HepG2 (cell line): ENCODE results near the gene ENO2. TPM values are rescaled to one million over a fixed set of nuclear protein-coding genes. Genes with fewer than 3 reads are reported as not detected.

Experiments
- ATAC-seq: fragments of 200-7000 bp; cut with Tn5 transposase; 3 replicates; pipeline ENCODE4 v1.9.1; 2020; ENCODE audit warnings: mild to moderate bottlenecking, moderate library complexity
- BruUV-seq: library from RNA; stranded (reverse); fragments of 400-500 nt; replicated peaks from 2 replicates; lab custom pipeline; 2021; lab: Mats Ljungman, UMichigan
- CTCF ChIA-PET: fragments of 300-600 bp; formaldehyde crosslinking; extraction: SDS; loops from one replicate; lab custom pipeline; 2021; ENCODE audit warnings: low total read pairs, inconsistent platforms, low intra/inter-chr PET ratio; lab: Yijun Ruan, JAX
- POLR2A ChIA-PET: fragments of 350-600 bp; sonication (Branson Sonifier 250); formaldehyde crosslinking; loops from one replicate; lab custom pipeline; 2020; ENCODE audit warnings: antibody characterized with exemption, inconsistent platforms; lab: Yijun Ruan, JAX
- DNase-seq: peaks from one replicate; pipeline ENCODE4 v3.0.0-alpha.2; 2015; ENCODE audit warnings: low spot score
- FAIRE-seq: peaks from 3 replicates; lab custom pipeline; 2011; peaks lifted over from hg19 to GRCh38; lab: Jason Lieb, UNC
- H2AFZ ChIP-seq: one replicate; pipeline ENCODE4 v1.6.1; 2011; ENCODE audit warnings: low read length, inconsistent platforms
- H3K27ac ChIP-seq: fragments of 300-600 bp; 3 replicates; pipeline ENCODE4 v1.8.0; 2011; ENCODE audit warnings: mixed run types, mild to moderate bottlenecking, mixed read lengths, low read length, inconsistent platforms; ENCODE audit not compliant: insufficient read depth; ENCODE audit errors: extremely low read length
- H3K27me3 ChIP-seq, 2 experiments: fragments of 200-600 bp in 1 of 2; 2 replicates in 1 of 2; 3 replicates in 1 of 2; pipeline versions ENCODE4 v1.6.0 to v1.8.0; 2011; ENCODE audit warnings: low read length in 2 of 2, mild to moderate bottlenecking in 2 of 2, moderate library complexity in 2 of 2, inconsistent platforms in 1 of 2; ENCODE audit not compliant: insufficient read depth in 2 of 2, control insufficient read depth in 1 of 2
- H3K36me3 ChIP-seq, 2 experiments: fragments of 200-600 bp in 1 of 2; replicated peaks in 1 of 2; 2 replicates in 1 of 2; 3 replicates in 1 of 2; pipeline versions ENCODE4 v1.5.1 to v1.8.0; 2011; ENCODE audit warnings: low read length in 2 of 2, inconsistent platforms in 1 of 2; ENCODE audit not compliant: insufficient read depth in 2 of 2, control insufficient read depth in 1 of 2
- H3K4me1 ChIP-seq: 2 replicates; pipeline ENCODE4 v1.5.1; 2012; ENCODE audit warnings: low read length, inconsistent platforms; ENCODE audit not compliant: insufficient read depth
- H3K4me2 ChIP-seq: 2 replicates; pipeline ENCODE4 v1.6.0; 2011; ENCODE audit warnings: low read depth, low read length, inconsistent platforms
- H3K4me3 ChIP-seq, 3 experiments: fragments of 200-600 bp in 1 of 3; sonication (generic), shearing (Covaris generic) in 1 of 3; replicated peaks in 1 of 3; 2 replicates each; pipeline ENCODE4 v1.5.1; 2011 to 2016; ENCODE audit warnings: low read length in 3 of 3, inconsistent platforms in 2 of 3, low read depth in 2 of 3, mild to moderate bottlenecking in 2 of 3, control low read depth in 1 of 3, mixed read lengths in 1 of 3; ENCODE audit not compliant: insufficient read depth in 1 of 3
- H3K79me2 ChIP-seq: one replicate; pipeline ENCODE4 v1.6.1; 2011; ENCODE audit warnings: low read length, inconsistent platforms; ENCODE audit not compliant: insufficient read depth
- H3K9ac ChIP-seq: 2 replicates; pipeline ENCODE4 v1.6.0; 2011; ENCODE audit warnings: mild to moderate bottlenecking, low read depth, low read length, inconsistent platforms; ENCODE audit not compliant: insufficient read depth
- H3K9me3 ChIP-seq: 2 replicates; pipeline ENCODE4 v1.5.1; 2012; ENCODE audit warnings: mild to moderate bottlenecking, low read length
- H4K20me1 ChIP-seq: 2 replicates; pipeline ENCODE4 v1.6.0; 2011; ENCODE audit warnings: inconsistent platforms, mild to moderate bottlenecking, low read length, moderate library complexity; ENCODE audit not compliant: insufficient read depth
- ASH2L ChIP-seq: fragments of 300-600, 200-600 bp; sonication (generic); IDR thresholded peaks from 2 replicates; pipeline ENCODE4 v1.7.0; 2017; ENCODE audit warnings: low read depth, mild to moderate bottlenecking, moderate library complexity, mixed read lengths, low read length; ENCODE audit not compliant: insufficient read length
- NFYB ChIP-seq: sonication (generic); formaldehyde crosslinking; IDR thresholded peaks from 2 replicates; pipeline ENCODE4 v1.4.0; 2020; ENCODE audit warnings: missing genetic modification reagents
- PBX3 ChIP-seq: sonication (generic); formaldehyde crosslinking; IDR thresholded peaks from 2 replicates; pipeline ENCODE4 v1.8.1; 2023; ENCODE audit warnings: missing genetic modification reagents, inconsistent platforms, borderline replicate concordance
- SP5 ChIP-seq: IDR thresholded peaks from 2 replicates; pipeline ENCODE4 v1.6.1; 2016; ENCODE audit warnings: low read depth, borderline replicate concordance
- TOE1 ChIP-seq: sonication (generic); formaldehyde crosslinking; IDR thresholded peaks from 2 replicates; pipeline ENCODE4 v1.4.0; 2020; ENCODE audit warnings: mild to moderate bottlenecking, missing genetic modification reagents
- WIZ ChIP-seq: sonication (generic); formaldehyde crosslinking; IDR thresholded peaks from 2 replicates; pipeline ENCODE4 v1.5.1; 2020; ENCODE audit warnings: mild to moderate bottlenecking, missing genetic modification reagents
- ZBTB33 ChIP-seq: sonication (generic); formaldehyde crosslinking; IDR thresholded peaks from 2 replicates; pipeline ENCODE4 v1.4.0; 2020; ENCODE audit warnings: missing genetic modification reagents
- ZFP90 ChIP-seq: sonication (generic); formaldehyde crosslinking; IDR thresholded peaks from 2 replicates; pipeline ENCODE4 v1.8.0; 2022; ENCODE audit warnings: missing genetic modification reagents, mild to moderate bottlenecking, inconsistent platforms, borderline replicate concordance
- ZNF337 ChIP-seq: sonication (generic); formaldehyde crosslinking; IDR thresholded peaks from 2 replicates; pipeline ENCODE4 v1.5.1; 2020; ENCODE audit warnings: missing genetic modification reagents, low read depth, mild to moderate bottlenecking, borderline replicate concordance
- ZNF550 ChIP-seq: sonication (generic); formaldehyde crosslinking; IDR thresholded peaks from 2 replicates; pipeline ENCODE4 v1.4.0; 2020; ENCODE audit warnings: mild to moderate bottlenecking, missing genetic modification reagents, borderline replicate concordance
- ZNF883 ChIP-seq: sonication (generic); formaldehyde crosslinking; IDR thresholded peaks from 2 replicates; pipeline ENCODE4 v1.5.1; 2020; ENCODE audit warnings: mild to moderate bottlenecking, missing genetic modification reagents; ENCODE audit errors: not compliant biosample characterization
- WGBS: methylation state at CpG from one replicate; pipeline ENCODE4 v1.1.6; 2017; ENCODE audit warnings: low lambda C conversion rate; 5-methylcytosine and 5-hydroxymethylcytosine counted together
- in situ Hi-C: cut with HindIII; loops from 2 replicates; pipeline ENCODE4 v1.10.0; 2017; ENCODE audit warnings: low pct_unique_long_range_greater_than_20kb; ENCODE audit not compliant: extremely low pct_ligation_motif_present
- intact Hi-C: fragments of 100-400 bp; cut with micrococcal nuclease; formaldehyde crosslinking; loops from one replicate; pipeline ENCODE4 v1.10.0; 2022; ENCODE audit not compliant: unreplicated experiment
- polyA plus RNA-seq, 8 experiments: library from polyadenylated mRNA; depleted of rRNA in 3 of 8; stranded (reverse) in 7 of 8; unstranded in 1 of 8; fragments of >200 nt; fragmentation: Illumina TruSeq in 4 of 8; extraction: Trizol in 4 of 8; gene quantifications; 2 replicates each; pipeline versions ENCODE4 v1.2.1 to v1.2.3, GENCODE V29; 2011 to 2016; ENCODE audit warnings: low read depth in 4 of 8, missing spikeins in 1 of 8, mixed read lengths in 1 of 8; ENCODE audit not compliant: insufficient read depth in 1 of 8
- total RNA-seq, 5 experiments: library from RNA; depleted of rRNA; stranded (reverse); fragments of >200 nt; fragmentation: Illumina TruSeq; extraction: Trizol; gene quantifications; 2 replicates each; pipeline ENCODE4 v1.2.3, GENCODE V29; 2016; ENCODE audit warnings: low read depth in 1 of 5
- TF ChIP-seq, protein P1 (sequence below): sonication (generic); formaldehyde crosslinking; IDR thresholded peaks from one replicate; pipeline ENCODE4 v1.5.1; 2020; ENCODE audit warnings: mild to moderate bottlenecking, missing genetic modification reagents; ENCODE audit errors: not compliant biosample characterization

The ENO2 gene
- total and polyA plus RNA-seq, 2 of the 13 experiments (the other 11 are each of a cell fraction or from before 2014, with no cell fraction given) = 19.3 to 136 TPM

GRCh38 chr12:6866920-6867412, 47.4 kb upstream of the ENO2 start:
- DNase-seq (no peak), ATAC-seq (peak; percentile 10), FAIRE-seq (no peak)
- no TSS peak for BruUV-seq
- Histone ChIP-seq H3K27ac (no peak overlapping the region), H4K20me1 (peaks cover 41% of the 10 kb centered on the region), H3K9me3 (no peaks in the 10 kb centered on the region), H3K4me3 (peak overlapping the region; percentile 59 to 92 (median 88); a peak in 5 of 6 replicates), H3K36me3 (peaks cover 18 to 39% of the 10 kb centered on the region in 2 experiments), H3K79me2 (peaks cover 29% of the 10 kb centered on the region), H3K27me3 (no peaks in the 10 kb centered on the region; a peak in 1 of 5 replicates), H3K4me2 (peak overlapping the region; percentile 98), H2AFZ (no peak overlapping the region), H3K9ac (peak overlapping the region; percentile 69), H3K4me1 (peaks cover 43% of the 10 kb centered on the region)
- WGBS = no CpG with 5 or more reads among the region's 33 CpGs
- ChIA-PET CTCF (no interaction called here), POLR2A (interaction anchor here (0.9 to 6.0 kb wide), 12 partner anchors 10 to 178 kb away, joined by 3 to 132 read pairs (median 6); partner anchors contain the start of genes C12orf57, CDCA3, MLF2 and RNU7-1)
- intact Hi-C loops = no loop called here
- in situ Hi-C loops = no loop called here
- TF ChIP-seq SP5 (CRISPR knock-in tag) (no peak), ZNF883 (CRISPR knock-in tag) (peak; percentile 17), PBX3 (CRISPR knock-in tag) (no peak), WIZ (CRISPR knock-in tag) (0 out of 2 replicates have a peak, but pooled peaks have one; percentile 13), ZBTB33 (CRISPR knock-in tag) (peak; percentile 68), NFYB (CRISPR knock-in tag) (peak; percentile 9; the same call in 1 of the 2 replicates), ZFP90 (CRISPR knock-in tag) (no peak), ZNF550 (CRISPR knock-in tag) (no peak), ZNF337 (CRISPR knock-in tag) (peak; percentile 1; the same call in 1 of the 2 replicates), TOE1 (CRISPR knock-in tag) (no peak), ASH2L (peak; percentile 32)
- TF ChIP-seq, protein P1, sequence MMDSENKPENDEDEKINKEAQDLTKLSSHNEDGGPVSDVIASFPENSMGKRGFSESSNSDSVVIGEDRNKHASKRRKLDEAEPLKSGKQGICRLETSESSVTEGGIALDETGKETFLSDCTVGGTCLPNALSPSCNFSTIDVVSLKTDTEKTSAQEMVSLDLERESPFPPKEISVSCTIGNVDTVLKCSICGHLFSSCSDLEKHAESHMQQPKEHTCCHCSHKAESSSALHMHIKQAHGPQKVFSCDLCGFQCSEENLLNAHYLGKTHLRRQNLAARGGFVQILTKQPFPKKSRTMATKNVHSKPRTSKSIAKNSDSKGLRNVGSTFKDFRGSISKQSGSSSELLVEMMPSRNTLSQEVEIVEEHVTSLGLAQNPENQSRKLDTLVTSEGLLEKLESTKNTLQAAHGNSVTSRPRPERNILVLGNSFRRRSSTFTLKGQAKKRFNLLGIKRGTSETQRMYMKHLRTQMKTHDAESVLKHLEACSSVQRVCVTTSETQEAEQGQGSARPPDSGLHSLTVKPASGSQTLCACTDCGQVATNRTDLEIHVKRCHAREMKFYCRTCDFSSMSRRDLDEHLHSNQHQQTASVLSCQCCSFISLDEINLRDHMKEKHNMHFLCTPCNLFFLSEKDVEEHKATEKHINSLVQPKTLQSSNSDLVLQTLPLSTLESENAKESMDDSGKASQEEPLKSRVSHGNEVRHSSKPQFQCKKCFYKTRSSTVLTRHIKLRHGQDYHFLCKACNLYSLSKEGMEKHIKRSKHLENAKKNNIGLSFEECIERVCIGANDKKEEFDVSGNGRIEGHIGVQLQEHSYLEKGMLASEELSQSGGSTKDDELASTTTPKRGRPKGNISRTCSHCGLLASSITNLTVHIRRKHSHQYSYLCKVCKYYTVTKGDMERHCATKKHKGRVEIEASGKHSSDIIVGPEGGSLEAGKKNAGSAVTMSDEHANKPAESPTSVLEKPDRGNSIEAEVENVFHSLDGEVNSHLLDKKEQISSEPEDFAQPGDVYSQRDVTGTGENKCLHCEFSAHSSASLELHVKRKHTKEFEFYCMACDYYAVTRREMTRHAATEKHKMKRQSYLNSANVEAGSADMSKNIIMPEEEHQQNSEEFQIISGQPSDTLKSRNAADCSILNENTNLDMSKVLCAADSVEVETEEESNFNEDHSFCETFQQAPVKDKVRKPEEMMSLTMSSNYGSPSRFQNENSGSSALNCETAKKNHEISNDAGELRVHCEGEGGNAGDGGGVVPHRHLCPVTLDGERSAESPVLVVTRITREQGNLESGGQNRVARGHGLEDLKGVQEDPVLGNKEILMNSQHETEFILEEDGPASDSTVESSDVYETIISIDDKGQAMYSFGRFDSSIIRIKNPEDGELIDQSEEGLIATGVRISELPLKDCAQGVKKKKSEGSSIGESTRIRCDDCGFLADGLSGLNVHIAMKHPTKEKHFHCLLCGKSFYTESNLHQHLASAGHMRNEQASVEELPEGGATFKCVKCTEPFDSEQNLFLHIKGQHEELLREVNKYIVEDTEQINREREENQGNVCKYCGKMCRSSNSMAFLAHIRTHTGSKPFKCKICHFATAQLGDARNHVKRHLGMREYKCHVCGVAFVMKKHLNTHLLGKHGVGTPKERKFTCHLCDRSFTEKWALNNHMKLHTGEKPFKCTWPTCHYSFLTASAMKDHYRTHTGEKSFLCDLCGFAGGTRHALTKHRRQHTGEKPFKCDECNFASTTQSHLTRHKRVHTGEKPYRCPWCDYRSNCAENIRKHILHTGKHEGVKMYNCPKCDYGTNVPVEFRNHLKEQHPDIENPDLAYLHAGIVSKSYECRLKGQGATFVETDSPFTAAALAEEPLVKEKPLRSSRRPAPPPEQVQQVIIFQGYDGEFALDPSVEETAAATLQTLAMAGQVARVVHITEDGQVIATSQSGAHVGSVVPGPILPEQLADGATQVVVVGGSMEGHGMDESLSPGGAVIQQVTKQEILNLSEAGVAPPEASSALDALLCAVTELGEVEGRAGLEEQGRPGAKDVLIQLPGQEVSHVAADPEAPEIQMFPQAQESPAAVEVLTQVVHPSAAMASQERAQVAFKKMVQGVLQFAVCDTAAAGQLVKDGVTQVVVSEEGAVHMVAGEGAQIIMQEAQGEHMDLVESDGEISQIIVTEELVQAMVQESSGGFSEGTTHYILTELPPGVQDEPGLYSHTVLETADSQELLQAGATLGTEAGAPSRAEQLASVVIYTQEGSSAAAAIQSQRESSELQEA (CRISPR knock-in tag) = peak; percentile 9
